OCI-LY3 (cell line): ENCODE results near the gene HELT.

Experiments used
- CTCF ChIP-seq: fragments of 200-600, 300-600 bp; sonication (generic); IDR thresholded peaks from 2 replicates; pipeline ENCODE4 v1.5.1; 2014; ENCODE audit warnings: antibody characterized with exemption, low read length, low read depth
- EZH2phosphoT487 ChIP-seq: fragments of 200-600 bp; shearing (Covaris generic); IDR thresholded peaks from 2 replicates; pipeline ENCODE4 v1.6.1; 2018; ENCODE audit warnings: antibody characterized with exemption, mixed run types, low read depth

- TF ChIP-seq CTCF: no peak
- TF ChIP-seq EZH2phosphoT487: no peak
Observed at GRCh38 chr4:185002784-185003183, 15.5 kb upstream of the HELT start.
